RKO (cell line): Measurements from ENCODE around the gene PKDREJ.

Experiments
- DNase-seq: peaks from one replicate; pipeline ENCODE4 v3.0.0-alpha.2; 2016; ENCODE audit warnings: low spot score

The PKDREJ gene

GRCh38 chr22:46239261-46240048 lies 23.7 kb downstream of the PKDREJ start:
- DNase-seq, result no peak

DNA sequence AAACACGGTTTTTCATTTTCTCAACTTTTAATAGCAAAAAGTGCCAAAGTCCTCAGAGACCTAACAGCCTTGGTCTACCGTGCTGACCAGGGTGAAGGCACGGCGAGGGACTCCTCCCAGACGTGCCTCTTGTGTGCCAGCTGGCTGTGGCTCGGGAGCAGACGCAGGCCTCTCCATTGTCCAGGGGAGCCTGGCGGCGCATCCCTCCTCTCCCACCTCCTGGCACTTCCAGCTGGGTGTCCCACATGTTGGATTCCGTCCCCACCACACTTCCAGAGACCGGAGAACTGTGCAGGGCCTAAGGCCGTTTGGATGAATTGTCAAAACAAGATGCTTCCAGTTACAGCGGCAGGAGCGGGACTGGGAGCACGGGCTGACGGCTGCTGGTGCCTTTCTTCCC lies 24.6 kb downstream of the PKDREJ start:
- DNase-seq, result no peak

- DNase-seq, result no peak
Measured at GRCh38 chr22:46237453-46238124, 25.6 kb downstream of the PKDREJ start.

- no peak for DNase-seq
Measured at GRCh38 chr22:46234969-46235368, 28.2 kb downstream of the PKDREJ start.

DNA sequence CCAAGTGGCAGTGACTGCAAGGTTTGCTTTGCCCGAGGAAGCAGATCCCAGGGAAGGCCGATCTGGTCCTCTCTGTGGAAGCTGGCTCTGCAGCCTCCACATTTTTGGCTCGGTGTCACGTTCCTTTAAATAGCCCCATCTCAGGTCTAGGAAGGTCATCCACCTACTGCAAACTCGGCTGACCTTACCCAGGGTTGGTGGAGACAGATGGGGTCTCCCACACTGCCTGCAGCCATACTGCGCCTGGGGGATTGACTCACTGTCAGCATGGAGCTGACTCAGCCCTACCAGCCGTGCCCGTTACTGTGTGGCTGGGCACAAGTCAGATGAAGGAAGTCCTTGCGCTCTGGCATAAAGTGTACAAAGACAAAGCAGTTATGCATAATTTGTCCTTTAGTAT lies 29.9 kb downstream of the PKDREJ start:
- no peak for DNase-seq

DNA sequence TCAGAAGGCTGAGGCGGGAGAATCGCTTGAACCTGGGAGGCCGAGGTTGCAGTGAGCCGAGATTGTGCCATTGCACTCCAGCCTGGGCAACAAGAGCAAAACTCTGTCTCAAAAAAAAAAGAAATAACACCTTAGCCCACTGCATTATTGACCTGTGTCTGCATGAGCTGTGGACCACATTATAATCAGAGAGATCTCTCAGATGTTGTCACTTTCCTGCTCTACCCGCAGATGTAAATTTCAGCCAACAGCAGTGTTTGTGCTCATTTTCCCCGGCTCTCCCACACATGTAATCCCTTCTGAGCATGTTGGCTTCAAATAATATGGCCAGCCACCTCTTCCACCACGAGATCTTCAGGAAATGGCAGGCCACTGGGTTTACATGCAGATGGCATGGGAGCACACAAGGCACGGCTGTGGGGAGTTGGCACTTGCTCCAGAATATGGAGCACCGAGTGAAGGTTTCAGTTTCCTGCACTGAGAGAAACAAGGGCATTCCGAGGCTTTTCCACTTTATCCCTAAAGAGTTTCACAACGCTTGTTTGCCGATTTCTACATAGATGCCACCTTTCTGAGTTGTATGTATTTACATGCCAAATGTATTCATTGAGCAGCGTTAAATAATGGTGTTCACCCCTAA lies 32.8 kb downstream of the PKDREJ start:
- DNase-seq, result no peak

DNA sequence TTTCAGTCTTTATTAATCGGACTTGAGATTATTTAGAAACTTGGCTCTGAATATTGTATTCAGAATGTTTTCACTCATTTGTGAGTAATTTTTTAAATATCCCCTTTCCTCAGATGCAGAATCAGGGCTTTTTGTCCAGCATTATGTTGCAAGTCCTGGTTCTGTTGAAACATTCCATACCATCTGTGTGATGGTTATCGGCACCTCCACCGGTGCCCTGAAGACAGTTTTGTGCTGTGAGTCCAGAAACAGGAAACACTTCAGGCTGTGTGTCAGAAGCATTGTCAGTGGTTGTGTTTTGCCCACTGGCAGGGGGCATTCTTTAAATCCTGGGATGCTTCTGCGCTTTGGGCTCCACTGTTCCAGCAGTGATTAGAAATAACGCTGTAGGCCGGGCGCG lies 33.4 kb downstream of the PKDREJ start:
- no peak for DNase-seq

GRCh38 chr22:46226577-46226976 lies 36.6 kb downstream of the PKDREJ start:
- no peak for DNase-seq

DNA sequence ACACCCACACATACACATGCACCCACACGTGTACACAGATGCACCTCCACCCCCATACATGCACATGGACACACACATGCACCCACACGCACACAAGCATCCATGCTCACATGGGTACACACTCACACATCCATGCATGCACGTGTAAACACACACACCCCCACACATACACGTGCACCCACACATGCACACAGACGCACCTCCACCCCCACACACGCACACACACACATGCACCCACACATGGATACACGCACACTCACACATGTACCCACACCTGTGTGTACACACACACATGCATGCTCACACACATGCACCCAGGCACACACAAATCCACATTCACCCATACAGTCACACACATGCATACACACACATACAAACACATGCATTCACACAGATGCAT lies 37.5 kb downstream of the PKDREJ start:
- no peak for DNase-seq

- no peak for DNase-seq
Measured at GRCh38 chr22:46224898-46225290, 38.2 kb downstream of the PKDREJ start.

DNA sequence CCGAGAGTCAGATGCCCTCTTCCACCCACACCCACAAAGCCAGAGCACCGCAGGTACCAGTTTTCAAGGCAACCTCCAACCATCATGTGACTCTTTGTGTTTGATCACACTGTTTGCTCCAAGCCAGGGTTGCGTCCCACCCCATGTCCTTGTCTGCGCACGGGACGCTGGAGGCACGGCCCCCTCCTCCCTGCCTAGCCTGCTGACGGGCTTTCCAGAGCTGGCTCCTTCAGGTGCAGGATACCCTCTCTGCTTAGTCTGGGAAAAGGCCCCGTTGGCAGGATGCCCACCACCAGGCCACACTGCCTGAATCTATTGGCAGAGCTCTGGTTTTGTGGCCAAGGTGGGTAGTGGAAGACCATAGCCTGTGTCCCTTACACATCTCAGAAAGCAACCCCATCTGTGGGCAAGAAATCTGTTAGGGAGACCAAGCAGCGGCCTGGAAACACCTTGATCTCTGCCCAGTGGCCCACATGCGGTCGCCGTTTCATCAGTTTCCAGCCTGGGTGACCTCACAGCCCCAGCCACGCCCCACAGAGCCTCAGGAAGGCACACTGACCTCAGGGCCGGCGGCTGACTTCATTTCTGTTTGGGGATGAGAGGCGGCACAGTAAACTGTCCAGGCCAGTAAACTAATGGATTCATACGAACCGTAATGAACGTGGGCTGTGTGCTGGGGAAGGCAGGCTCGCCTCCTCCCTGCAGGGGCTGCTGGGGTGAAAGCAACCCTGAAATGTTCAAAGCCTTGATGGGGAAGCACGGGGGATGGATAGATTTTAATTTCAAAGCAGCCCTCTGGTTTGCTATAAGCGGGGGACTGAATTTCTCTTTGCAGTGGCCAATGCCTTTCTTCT lies 38.9 kb downstream of the PKDREJ start:
- no peak for DNase-seq

- no peak for DNase-seq
Measured at GRCh38 chr22:46220921-46221320, 42.2 kb downstream of the PKDREJ start.

DNA sequence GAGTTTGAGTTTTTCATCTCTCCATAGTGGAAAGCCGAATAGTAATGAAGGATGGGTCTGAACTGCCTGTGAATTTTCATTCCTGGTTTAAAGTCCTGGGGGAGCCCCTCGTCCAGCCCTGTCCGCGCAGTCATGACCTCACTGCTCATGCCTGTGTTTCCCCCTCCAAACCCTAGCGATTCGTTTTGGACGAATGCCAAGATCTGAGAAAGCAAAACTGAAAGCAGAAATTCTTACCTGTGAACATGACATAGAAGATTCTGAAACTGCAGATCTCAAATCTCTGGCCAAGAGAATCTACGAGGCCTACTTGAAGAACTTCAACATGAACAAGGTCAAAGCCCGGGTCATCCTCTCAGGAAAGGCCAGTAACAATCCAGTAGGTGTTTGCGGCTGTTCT lies 43.5 kb downstream of the PKDREJ start:
- no peak for DNase-seq

- DNase-seq, result no peak
Measured at GRCh38 chr22:46214616-46215015, 48.5 kb downstream of the PKDREJ start.

DNA sequence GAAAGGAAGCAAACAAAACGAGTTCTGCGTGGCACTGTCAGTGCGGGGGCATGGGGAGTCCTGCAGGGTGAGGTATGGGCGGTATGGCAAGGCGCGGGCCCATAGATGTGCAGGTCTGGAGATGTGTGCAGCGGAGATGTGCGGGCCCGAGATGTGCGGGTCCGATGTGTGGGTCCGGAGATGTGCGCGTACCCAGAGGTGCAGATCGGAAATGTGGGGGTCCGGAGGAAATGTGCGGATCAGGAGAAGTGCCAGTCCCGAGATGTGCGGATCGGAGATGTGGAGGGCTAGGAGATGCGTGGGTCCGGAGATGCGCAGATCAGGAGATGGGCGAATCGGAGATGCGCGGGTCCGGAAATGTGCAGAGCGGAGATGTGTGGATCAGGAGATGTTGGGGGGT lies 49.0 kb downstream of the PKDREJ start:
- DNase-seq, result no peak

DNA sequence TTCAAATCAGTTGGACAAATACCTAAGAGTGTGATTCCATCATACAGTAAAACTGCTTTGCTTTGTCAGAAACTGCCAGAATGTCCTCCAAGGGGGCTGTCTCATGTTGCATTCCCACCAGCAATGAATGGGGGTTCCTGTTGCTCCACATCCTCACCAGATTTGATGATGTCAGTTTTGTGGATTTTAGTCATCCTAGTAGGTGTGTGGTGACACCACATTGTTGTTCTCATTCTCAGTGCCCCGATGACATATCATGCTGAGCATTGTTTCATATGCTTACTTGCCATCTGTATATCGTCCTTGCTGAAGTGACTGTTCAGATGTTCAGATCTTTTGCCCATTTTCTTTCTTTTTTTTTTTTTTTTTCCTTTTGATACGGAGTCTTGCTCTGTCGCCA lies 50.1 kb downstream of the PKDREJ start:
- peak; percentile 36 for DNase-seq

DNA sequence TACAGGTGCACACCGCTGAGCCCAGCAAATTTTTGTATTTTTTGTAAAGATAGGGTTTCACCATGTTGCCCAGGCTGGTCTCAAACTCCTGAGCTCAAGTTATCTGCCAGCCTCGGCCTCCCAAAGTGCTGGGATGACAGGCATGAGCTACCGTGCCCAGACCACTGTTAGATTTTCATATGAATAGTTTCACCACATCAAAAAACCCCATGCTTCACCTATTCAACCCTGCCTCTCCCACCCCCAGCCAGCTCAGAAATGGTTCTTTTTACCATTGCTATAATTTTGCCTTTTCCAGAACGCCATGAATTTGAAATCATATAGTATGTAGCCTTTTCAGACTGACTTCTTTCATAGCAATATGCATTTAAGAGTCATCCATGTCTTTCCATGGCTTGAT lies 50.9 kb downstream of the PKDREJ start:
- DNase-seq, result no peak

DNA sequence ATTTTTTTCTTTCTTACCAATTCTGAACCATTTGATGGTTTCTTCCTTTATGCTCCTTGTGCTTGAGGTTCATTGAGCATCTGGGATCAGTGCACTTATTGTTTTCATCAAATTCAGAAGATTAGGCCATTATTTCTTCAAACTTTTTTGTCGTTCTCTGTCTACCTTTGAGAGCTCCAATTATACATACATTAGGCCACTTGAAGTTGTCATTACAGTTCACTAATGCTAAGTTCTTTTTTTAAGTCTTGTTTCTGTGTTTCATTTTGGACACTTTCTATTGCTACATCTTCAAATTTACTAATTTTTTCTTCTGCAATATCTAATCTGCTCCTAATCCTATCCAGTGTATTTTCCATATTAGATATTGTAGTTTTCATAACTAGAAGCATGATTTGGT lies 53.9 kb downstream of the PKDREJ start:
- no peak for DNase-seq
